HG03139 (cell line): ENCODE results near the gene MPP2.
"Not testable (repeated sequence)": the region's sequence is repeated elsewhere in the genome, so short reads cannot be mapped to it uniquely, and the experiment has no call there.

ENCODE experiments used
- ATAC-seq: cut with Tn5 transposase; IDR thresholded peaks from one replicate; pipeline ENCODE4 v1.9.1; 2021; ENCODE audit not compliant: unreplicated experiment

The MPP2 gene

GRCh38 chr17:43877451-43878155 is 29.7 kb downstream of the MPP2 start:
- no peak for ATAC-seq

- ATAC-seq = no peak
Measured at GRCh38 chr17:43877031-43877430, 30.3 kb downstream of the MPP2 start.

GRCh38 chr17:43875476-43876147 is 31.7 kb downstream of the MPP2 start:
- ATAC-seq = no peak

GRCh38 chr17:43874293-43874692 is 33.0 kb downstream of the MPP2 start:
- no peak for ATAC-seq

- ATAC-seq = no peak
Measured at GRCh38 chr17:43873815-43874214, 33.5 kb downstream of the MPP2 start.

- no peak for ATAC-seq
Measured at GRCh38 chr17:43873091-43873490, 34.2 kb downstream of the MPP2 start.

- no peak for ATAC-seq
Measured at GRCh38 chr17:43871946-43872690, 35.2 kb downstream of the MPP2 start.

GRCh38 chr17:43869031-43869430 is 38.3 kb downstream of the MPP2 start:
- ATAC-seq = not testable (repeated sequence)

- no peak for ATAC-seq
Measured at GRCh38 chr17:43868226-43868994, 38.9 kb downstream of the MPP2 start.

- no peak for ATAC-seq
Measured at GRCh38 chr17:43864161-43864984, 43.0 kb downstream of the MPP2 start.

GRCh38 chr17:43861960-43862359 is 45.4 kb downstream of the MPP2 start:
- ATAC-seq = no peak

GRCh38 chr17:43860927-43861622 is 46.3 kb downstream of the MPP2 start:
- ATAC-seq = no peak

- no peak for ATAC-seq
Measured at GRCh38 chr17:43860077-43860725, 47.1 kb downstream of the MPP2 start.

GRCh38 chr17:43857957-43858600 is 49.3 kb downstream of the MPP2 start:
- no peak for ATAC-seq

- no peak for ATAC-seq
Measured at GRCh38 chr17:43857141-43857540, 50.2 kb downstream of the MPP2 start.

GRCh38 chr17:43856141-43856540 is 51.2 kb downstream of the MPP2 start:
- no peak for ATAC-seq

GRCh38 chr17:43855061-43855460 is 52.3 kb downstream of the MPP2 start:
- ATAC-seq = no peak

- no peak for ATAC-seq
Measured at GRCh38 chr17:43854498-43854897, 52.8 kb downstream of the MPP2 start.

- no peak for ATAC-seq
Measured at GRCh38 chr17:43853546-43853945, 53.8 kb downstream of the MPP2 start.
